ENCODE results near the gene HMGCL. TPM values are rescaled to one million over a fixed set of nuclear protein-coding genes. Genes with fewer than 3 reads are reported as not detected.
A peak's percentile ranks its signal among the peaks of the same experiment; 100 is the strongest.
"Not testable (repeated sequence)": the region's sequence is repeated elsewhere in the genome, so short reads cannot be mapped to it uniquely, and the experiment has no call there.

HMGCL gene
- total RNA-seq, 1 donor from 2014 or later, result 46.6 TPM

DNA sequence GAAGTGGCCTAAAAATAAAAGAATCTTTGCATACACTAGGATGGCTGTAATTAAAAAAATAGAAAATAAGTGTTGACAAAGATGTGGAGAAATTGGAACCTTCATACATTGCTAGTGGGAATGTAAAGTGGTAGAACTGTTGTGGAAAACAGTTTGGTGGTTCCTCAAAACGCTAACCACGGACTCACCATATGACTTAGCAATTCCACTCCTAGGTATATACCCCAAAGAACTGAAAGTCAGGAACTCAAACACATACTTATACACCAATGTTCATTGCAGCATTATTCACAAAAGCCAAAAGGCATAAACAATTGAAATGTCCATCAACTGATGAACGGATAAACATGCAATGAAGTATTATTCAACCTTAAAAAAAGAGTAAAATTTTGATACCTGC, 10.8 kb upstream of the HMGCL start:
- H3K4me3 ChIP-seq (ENCODE audit: low read depth, low read length), result no peak overlapping the region
- TF ChIP-seq, protein P1, sequence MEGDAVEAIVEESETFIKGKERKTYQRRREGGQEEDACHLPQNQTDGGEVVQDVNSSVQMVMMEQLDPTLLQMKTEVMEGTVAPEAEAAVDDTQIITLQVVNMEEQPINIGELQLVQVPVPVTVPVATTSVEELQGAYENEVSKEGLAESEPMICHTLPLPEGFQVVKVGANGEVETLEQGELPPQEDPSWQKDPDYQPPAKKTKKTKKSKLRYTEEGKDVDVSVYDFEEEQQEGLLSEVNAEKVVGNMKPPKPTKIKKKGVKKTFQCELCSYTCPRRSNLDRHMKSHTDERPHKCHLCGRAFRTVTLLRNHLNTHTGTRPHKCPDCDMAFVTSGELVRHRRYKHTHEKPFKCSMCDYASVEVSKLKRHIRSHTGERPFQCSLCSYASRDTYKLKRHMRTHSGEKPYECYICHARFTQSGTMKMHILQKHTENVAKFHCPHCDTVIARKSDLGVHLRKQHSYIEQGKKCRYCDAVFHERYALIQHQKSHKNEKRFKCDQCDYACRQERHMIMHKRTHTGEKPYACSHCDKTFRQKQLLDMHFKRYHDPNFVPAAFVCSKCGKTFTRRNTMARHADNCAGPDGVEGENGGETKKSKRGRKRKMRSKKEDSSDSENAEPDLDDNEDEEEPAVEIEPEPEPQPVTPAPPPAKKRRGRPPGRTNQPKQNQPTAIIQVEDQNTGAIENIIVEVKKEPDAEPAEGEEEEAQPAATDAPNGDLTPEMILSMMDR (IDR thresholded peaks at IDR 0.05; ENCODE audit: insufficient read depth, low read length, severe bottlenecking), result no peak
- DNase-seq (ENCODE audit: low read depth) (no peak), FAIRE-seq (no peak)
- no peaks in the 10 kb centered on the region for H3K36me3 ChIP-seq (ENCODE audit: control insufficient read depth, insufficient read depth, low read length)
- no peaks in the 10 kb centered on the region for H3K27me3 ChIP-seq (ENCODE audit: control insufficient read depth, insufficient read depth, low read length)

DNA sequence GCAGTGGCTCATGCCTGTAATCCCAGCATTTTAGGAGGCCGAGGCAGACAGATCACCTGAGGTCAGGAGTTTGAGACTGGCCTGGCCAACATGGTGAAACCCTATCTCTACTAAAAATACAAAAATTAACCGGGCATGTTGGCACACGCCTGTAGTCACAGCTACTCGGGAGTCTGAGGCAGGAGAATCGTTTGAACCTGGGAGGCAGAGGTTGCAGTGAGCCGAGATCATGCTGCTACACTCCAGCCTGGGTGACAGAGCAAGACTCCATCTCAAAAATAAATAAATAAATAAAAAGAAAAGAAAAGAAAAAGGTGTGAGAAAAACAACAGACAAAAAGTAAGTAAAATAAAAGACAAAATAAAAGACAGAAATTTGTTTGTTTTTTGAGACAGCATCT, 8.9 kb upstream of the HMGCL start:
- DNase-seq (ENCODE audit: low read depth); FAIRE-seq: not testable (repeated sequence)

DNA sequence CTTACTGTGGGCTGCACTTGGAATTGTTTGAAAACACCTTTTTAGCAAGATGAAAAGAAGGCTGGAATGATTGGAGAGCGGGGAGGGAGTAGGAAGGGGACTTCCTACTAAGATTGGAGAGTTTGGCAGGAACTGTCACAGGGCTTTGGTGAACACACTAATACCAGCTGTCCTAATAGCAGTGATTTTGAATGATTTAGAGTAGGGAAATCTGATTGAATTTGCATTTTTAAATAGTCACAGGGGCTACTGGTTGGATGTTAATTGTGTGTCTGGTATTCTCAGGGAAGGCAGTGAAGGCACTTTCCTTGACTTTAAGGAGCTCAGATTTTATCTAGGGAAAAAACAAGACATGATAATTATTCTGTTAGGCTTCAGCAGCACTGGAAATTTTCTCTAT, 2.5 kb upstream of the HMGCL start:
- TF ChIP-seq, protein P1 (IDR thresholded peaks at IDR 0.05; ENCODE audit: insufficient read depth, low read length, severe bottlenecking), result no peak
- FAIRE-seq, result no peak
- Histone ChIP-seq H3K36me3 (ENCODE audit: control insufficient read depth, insufficient read depth, low read length) (no peaks in the 10 kb centered on the region), H3K4me3 (ENCODE audit: low read depth, low read length) (no peak overlapping the region), H3K27me3 (ENCODE audit: control insufficient read depth, insufficient read depth, low read length) (no peaks in the 10 kb centered on the region)
- DNase-seq (ENCODE audit: low read depth), result no peak

More for the DNA sequence above, 8.9 kb upstream of the HMGCL start:
- H3K36me3 ChIP-seq (ENCODE audit: control insufficient read depth, insufficient read depth, low read length); H3K27me3 ChIP-seq (ENCODE audit: control insufficient read depth, insufficient read depth, low read length); H3K4me3 ChIP-seq (ENCODE audit: low read depth, low read length): not testable (repeated sequence)

DNA sequence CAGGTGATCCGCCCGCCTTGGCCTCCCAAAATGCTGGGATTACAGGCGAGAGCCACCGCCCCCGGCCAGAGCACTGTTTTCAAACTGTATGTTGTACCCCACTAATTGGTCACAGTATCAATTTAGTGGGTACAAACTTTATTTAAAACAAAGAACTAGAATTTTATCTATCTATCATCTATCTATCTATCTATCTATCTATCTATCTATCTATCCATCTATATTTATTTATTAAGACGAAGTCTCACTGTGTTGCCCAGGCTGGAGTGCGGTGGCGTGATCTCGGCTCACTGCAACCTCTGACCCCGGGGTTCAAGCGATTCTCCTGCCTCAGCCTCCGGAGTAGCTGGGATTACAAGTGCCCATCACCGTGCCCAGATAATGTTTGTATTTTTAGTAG, 1.4 kb upstream of the HMGCL start:
- not testable (repeated sequence) for H3K36me3 ChIP-seq (ENCODE audit: control insufficient read depth, insufficient read depth, low read length); DNase-seq (ENCODE audit: low read depth); H3K27me3 ChIP-seq (ENCODE audit: control insufficient read depth, insufficient read depth, low read length); FAIRE-seq; H3K4me3 ChIP-seq (ENCODE audit: low read depth, low read length)

DNA sequence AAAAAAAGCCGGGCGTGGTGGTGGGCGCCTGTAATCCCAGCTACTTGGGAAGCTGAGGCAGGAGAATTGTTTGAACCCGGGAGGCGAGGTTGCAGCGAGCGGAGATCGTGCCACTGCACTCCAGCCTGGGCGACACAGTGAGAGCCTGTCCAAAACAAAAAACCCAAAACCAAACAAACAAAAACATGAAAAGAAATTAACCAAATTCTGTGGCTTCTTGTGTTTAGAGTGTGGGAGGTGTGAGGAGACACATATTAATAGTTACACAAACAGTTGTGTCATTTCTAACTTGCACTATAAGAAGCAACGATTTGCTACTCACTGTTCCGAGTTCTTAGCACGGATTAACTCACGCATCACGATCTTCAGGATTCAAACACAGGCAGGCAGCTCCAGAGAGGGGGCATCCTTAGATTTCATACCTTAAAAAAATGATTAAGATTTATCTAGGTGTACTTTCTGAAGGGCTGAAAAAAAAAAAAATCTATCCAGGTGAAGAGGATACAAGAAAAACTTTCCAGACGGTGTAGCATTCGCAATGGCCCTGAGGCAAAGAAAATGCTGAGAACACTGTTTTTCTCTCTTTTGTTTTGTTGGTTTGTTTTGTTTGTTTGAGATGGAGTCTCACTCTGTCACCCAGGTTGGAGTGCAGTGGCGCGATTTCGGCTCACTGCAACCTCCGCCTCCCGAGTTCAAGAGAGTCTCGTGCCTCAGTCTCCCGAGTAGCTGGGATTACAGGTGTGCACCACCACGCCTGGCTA, 713 bp upstream of the HMGCL start:
- H3K4me3 ChIP-seq (ENCODE audit: low read depth, low read length), result peak overlapping the region; percentile 69
- no peaks in the 10 kb centered on the region for H3K27me3 ChIP-seq (ENCODE audit: control insufficient read depth, insufficient read depth, low read length)
- H3K36me3 ChIP-seq (ENCODE audit: control insufficient read depth, insufficient read depth, low read length), result no peaks in the 10 kb centered on the region
- no peak for FAIRE-seq
- TF ChIP-seq, protein P1 (IDR thresholded peaks at IDR 0.05; ENCODE audit: insufficient read depth, low read length, severe bottlenecking), result no peak
- no peak for DNase-seq (ENCODE audit: low read depth)

DNA sequence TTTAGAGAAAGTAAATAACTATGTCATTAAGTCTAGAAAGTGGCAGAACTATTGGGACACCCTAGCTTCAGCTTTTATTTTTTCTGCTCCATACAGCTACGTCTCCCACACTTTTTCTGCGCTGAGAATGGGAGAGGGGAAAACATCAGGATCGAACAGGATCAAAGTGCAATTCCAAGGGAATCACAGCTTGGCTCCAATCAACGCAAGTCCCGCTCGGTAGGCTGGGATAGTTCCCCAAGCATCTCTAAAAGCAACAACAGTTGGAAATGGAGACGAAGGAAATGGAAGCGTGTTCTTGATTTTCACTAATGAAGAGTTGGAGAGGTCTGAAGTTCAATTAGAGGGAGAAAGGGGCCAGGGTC, 536 bp downstream of the HMGCL start:
- DNase-seq (ENCODE audit: low read depth) (no peak), FAIRE-seq (no peak)
- Histone ChIP-seq H3K36me3 (ENCODE audit: control insufficient read depth, insufficient read depth, low read length) (no peaks in the 10 kb centered on the region), H3K4me3 (ENCODE audit: low read depth, low read length) (peak overlapping the region; percentile 69), H3K27me3 (ENCODE audit: control insufficient read depth, insufficient read depth, low read length) (no peaks in the 10 kb centered on the region)
- TF ChIP-seq, protein P1 (IDR thresholded peaks at IDR 0.05; ENCODE audit: insufficient read depth, low read length, severe bottlenecking), result no peak

DNA sequence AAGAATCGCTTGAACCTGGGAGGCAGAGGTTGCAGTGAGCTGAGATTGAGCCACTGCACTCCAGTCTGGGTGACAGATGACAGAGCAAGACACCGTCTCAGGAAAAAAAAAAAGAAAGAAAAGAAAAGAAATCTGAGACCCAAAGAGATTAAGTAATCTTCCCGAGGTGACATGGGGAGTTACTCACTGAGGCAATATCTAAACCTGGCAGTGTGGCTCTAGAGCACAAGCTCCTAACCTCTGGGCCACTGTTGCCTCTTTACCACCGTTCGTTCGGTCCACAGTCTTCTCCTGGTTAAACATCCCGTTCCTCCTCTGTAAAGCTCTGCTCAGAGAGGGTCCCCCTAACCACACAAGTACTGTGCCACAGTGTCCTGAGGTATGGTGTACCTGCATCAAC, 1.5 kb downstream of the HMGCL start:
- H3K36me3 ChIP-seq (ENCODE audit: control insufficient read depth, insufficient read depth, low read length), result no peaks in the 10 kb centered on the region
- no peaks in the 10 kb centered on the region for H3K27me3 ChIP-seq (ENCODE audit: control insufficient read depth, insufficient read depth, low read length)
- H3K4me3 ChIP-seq (ENCODE audit: low read depth, low read length), result no peak overlapping the region
- FAIRE-seq (no peak), DNase-seq (ENCODE audit: low read depth) (no peak)
- TF ChIP-seq, protein P1 (IDR thresholded peaks at IDR 0.05; ENCODE audit: insufficient read depth, low read length, severe bottlenecking), result no peak
